ENCODE results near the gene CHMP2A. TPM values are rescaled to one million over a fixed set of nuclear protein-coding genes. Genes with fewer than 3 reads are reported as not detected.

CHMP2A gene
- total RNA-seq, result 82.9 to 86.5 TPM (median 84.3 TPM) in 3 replicates

DNA sequence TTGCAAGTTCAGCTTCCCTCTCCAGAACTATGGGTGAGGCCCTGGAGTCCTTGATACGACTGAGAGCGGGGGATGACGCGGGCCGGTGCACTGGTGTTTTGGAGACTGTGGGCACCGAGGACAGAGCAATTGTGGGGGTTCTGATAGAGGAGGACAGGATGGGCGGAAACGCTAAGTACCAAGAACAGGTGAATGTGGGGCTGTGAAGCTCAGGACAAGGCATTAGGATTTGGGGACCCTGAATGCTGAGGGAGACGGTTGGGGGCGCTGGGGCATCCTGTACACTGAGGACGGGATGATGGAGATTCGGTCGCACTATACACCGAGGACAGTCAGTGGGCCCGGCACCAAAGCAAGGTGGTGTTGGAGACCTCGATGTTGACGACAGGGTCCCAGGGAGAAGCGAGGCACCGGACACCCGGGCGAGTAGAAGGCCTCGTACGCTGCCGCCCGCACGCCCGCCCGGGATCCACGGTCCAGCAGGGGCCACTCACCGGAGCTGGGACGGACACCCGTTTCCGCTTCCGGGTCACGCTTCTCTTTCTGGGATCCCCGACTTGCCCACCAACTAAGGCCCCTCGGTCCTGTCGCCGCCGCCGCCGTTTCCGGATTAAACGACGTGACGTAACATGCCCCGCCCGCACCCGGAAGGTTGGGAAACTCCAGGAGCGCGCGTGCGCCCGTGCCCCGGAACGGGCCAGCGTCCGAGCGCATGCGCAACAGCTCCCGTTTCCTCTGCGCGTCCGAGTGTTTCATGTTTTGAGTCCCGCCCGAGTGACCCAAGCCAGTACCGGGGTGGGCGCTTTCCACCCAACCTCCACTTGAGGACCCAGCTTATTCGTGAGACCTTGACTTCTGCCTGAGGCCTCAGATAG, at the start of gene CHMP2A:
CHMP2A (minus strand) TSS at position 612 of the 875 bp plus-strand sequence. CDS start 893 bp downstream, outside the sequence.
- peaks cover 28% of the 10 kb centered on the region for H3K36me3 Mint-ChIP-seq
- H3K4me1 Mint-ChIP-seq, result peaks cover 46% of the 10 kb centered on the region
- TF ChIP-seq, protein P1, sequence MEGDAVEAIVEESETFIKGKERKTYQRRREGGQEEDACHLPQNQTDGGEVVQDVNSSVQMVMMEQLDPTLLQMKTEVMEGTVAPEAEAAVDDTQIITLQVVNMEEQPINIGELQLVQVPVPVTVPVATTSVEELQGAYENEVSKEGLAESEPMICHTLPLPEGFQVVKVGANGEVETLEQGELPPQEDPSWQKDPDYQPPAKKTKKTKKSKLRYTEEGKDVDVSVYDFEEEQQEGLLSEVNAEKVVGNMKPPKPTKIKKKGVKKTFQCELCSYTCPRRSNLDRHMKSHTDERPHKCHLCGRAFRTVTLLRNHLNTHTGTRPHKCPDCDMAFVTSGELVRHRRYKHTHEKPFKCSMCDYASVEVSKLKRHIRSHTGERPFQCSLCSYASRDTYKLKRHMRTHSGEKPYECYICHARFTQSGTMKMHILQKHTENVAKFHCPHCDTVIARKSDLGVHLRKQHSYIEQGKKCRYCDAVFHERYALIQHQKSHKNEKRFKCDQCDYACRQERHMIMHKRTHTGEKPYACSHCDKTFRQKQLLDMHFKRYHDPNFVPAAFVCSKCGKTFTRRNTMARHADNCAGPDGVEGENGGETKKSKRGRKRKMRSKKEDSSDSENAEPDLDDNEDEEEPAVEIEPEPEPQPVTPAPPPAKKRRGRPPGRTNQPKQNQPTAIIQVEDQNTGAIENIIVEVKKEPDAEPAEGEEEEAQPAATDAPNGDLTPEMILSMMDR (IDR thresholded peaks at IDR 0.05; ENCODE audit: unreplicated experiment), result no peak
- H3K27ac Mint-ChIP-seq, result peak within 1 kb of the TSS; percentile 100
- no peaks in the 10 kb centered on the region for H3K9me3 Mint-ChIP-seq
- H3K27me3 Mint-ChIP-seq (ENCODE audit: low read depth), result no peaks in the 10 kb centered on the region
- H3K4me3 Mint-ChIP-seq, result peak within 1 kb of the TSS; percentile 94
- DNase-seq (ENCODE audit: low spot score in 2 of 2, unreplicated experiment in 2 of 2), result peak; percentile 98 to 99

DNA sequence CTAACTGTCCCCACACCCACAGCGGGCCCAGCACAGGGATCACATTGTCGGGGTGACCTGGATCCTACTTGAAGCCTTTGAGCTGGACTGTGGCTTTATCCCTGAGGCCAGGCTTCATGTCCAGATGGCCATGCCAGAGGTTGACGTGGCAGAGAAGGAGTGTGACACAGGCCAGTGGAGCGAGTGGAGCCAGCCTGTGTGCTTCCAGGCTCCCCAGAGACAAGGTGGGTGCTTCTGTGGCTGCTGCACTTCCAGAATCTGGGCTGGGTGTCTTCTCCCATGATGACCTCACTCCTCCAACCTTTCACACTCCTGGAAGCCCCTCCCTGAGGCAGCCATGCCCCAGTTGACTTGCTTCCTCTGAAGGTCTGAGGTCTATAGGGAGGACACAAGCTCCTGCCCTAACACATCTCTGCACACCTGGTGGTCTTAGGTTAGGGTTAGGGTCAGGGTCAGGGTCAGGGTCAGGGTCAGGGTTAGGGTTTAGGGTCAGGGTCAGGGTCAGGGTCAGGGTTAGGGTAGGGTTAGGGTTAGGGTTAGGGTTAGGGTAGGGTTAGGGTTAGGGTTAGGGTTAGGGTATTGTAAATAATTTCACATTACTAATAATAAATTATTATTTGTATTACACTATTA, 31.3 kb upstream of the CHMP2A start:
- H3K9me3 Mint-ChIP-seq, result no peaks in the 10 kb centered on the region
- peaks cover 4% of the 10 kb centered on the region for H3K4me1 Mint-ChIP-seq
- no peak overlapping the region for H3K4me3 Mint-ChIP-seq
- no peak overlapping the region for H3K27ac Mint-ChIP-seq
- H3K27me3 Mint-ChIP-seq (ENCODE audit: low read depth), result no peaks in the 10 kb centered on the region
- DNase-seq (ENCODE audit: low spot score in 2 of 2, unreplicated experiment in 2 of 2), result no peak
- TF ChIP-seq, protein P1 (IDR thresholded peaks at IDR 0.05; ENCODE audit: unreplicated experiment), result no peak
- H3K36me3 Mint-ChIP-seq, result peaks cover 7% of the 10 kb centered on the region

DNA sequence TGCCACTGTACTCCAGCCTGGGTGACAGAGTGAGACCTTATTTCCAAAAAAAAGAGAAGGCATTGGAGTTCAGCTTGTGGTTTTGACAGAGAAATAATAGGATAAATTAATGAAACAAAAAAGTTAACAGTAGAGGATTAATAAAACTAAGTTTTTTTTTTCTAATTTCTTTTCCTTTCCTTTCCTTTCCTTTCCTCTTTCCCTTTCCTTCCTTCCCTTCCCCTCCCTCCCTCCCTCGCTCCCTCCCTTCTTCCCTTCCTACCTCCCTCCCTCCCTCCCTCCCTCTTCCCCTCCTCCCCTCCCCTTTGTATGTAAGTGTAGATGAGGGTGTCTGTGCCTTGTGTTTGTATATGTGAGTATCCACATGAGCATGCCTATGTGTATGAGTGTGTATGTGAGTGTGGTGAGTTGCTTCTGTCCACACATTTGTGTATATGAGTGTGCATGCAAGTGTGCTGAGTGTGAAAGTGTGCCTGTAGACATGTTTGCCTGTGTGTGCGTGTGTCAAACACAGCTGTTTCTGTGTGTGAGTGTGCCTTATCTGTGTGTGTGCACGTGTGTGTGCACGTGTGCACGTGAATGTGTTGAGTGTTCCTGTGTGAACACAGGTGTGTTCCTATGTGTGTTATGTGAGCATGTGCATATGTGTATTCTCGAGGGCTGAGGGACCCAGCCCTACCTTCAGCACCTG, 30.7 kb upstream of the CHMP2A start:
- Mint-ChIP-seq H3K4me1 (peaks cover 8% of the 10 kb centered on the region), H3K27ac (peak overlapping the region; percentile 27), H3K36me3 (peaks cover 8% of the 10 kb centered on the region), H3K9me3 (no peaks in the 10 kb centered on the region), H3K4me3 (no peak overlapping the region), H3K27me3 (ENCODE audit: low read depth) (no peaks in the 10 kb centered on the region)
- DNase-seq (ENCODE audit: low spot score in 2 of 2, unreplicated experiment in 2 of 2), result no peak
- TF ChIP-seq, protein P1 (IDR thresholded peaks at IDR 0.05; ENCODE audit: unreplicated experiment), result no peak

DNA sequence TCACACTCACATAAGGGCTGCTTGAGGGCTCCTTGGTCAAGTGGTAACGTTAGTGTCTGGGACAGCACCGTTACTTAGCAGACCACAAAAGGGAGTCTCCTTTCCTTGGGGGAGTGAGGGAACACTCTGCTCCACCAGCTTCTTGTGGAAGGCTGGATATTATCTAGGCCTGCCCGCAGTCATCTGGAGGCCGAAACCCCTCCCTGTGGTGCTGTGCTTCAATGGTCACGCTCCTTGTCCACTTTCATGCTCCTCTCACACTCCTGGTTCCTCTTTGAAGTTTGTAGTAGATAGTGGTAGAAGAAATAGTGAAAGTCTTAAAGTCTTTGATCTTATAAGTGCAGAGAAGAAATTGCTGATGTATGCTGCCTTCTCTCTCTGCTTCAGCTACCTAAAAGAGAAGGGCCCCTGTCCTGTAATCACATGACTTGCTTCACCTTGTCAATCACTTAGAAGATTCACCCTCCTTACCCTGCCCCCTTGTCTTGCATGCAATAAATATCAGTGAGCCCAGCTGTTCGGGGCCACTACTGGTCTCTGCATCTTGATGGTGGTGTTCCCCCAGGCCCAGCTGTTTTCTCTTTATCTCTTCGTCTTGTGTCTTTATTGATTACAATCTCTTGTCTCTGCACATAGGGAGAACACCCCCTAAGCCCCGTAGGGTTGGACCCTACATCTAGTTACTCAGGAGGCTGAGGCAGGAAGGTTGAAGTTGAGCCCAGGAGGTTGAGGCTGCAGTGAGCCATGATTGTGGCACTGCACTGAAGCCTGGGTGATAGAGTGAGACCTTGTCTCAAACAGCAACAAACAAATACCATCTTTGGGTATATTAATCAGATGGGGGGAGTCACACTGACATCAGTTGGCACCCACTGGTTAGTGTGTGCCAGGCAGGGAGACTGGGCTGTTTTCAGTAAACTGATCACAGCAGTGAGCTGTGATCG, 29.9 kb upstream of the CHMP2A start:
- TF ChIP-seq, protein P1 (IDR thresholded peaks at IDR 0.05; ENCODE audit: unreplicated experiment), result no peak
- peaks cover 8% of the 10 kb centered on the region for H3K4me1 Mint-ChIP-seq
- peak overlapping the region; percentile 82 for H3K27ac Mint-ChIP-seq

DNA sequence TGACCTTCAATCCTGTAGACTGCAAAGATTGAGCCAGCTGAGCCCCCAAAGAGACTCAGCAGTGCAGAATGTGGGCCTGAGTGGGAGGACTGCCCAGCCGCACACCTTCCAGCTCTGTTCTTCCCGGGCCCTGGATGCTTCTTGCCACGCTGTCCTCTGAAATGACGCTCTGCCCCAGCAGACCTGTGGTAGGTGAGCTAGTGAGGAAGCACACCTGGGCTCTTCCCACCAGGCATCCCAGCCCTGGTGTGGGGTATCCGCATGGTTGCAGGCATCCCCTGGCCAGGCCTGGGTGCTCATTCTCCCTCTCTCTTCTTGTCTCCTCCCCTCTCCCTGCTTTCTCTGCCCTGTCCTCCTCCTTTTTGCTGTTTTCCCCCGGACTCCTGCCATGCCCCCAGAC, 28.1 kb upstream of the CHMP2A start:
- TF ChIP-seq, protein P1 (IDR thresholded peaks at IDR 0.05; ENCODE audit: unreplicated experiment), result no peak
- no peak overlapping the region for H3K4me3 Mint-ChIP-seq
- H3K27me3 Mint-ChIP-seq (ENCODE audit: low read depth), result no peaks in the 10 kb centered on the region
- peaks cover 8% of the 10 kb centered on the region for H3K4me1 Mint-ChIP-seq
- no peak for DNase-seq (ENCODE audit: low spot score in 2 of 2, unreplicated experiment in 2 of 2)
- peaks cover 8% of the 10 kb centered on the region for H3K36me3 Mint-ChIP-seq
- H3K27ac Mint-ChIP-seq, result no peak overlapping the region
- H3K9me3 Mint-ChIP-seq, result no peaks in the 10 kb centered on the region

More for the DNA sequence above, 29.9 kb upstream of the CHMP2A start:
- DNase-seq (ENCODE audit: low spot score in 2 of 2, unreplicated experiment in 2 of 2), result no peak
- H3K4me3 Mint-ChIP-seq, result no peak overlapping the region
- H3K9me3 Mint-ChIP-seq, result no peaks in the 10 kb centered on the region
- peaks cover 8% of the 10 kb centered on the region for H3K36me3 Mint-ChIP-seq
- H3K27me3 Mint-ChIP-seq (ENCODE audit: low read depth), result no peaks in the 10 kb centered on the region
